Stimulated activated CD4-positive, alpha-beta T cell treated with anti-CD3 and anti-CD28 coated beads, Interleukin-12 subunit alpha, Interleukin-12 subunit beta, amount 100 ng/mL, for 48 hours (primary cell): ENCODE measurements around the gene XYLT1.

ENCODE experiments used
- DNase-seq, 3 donors: peaks; one replicate each; pipeline ENCODE4 v3.0.0-alpha.2; 2020; ENCODE audit warnings: low read depth in 2 of 3, low spot score in 1 of 3

The XYLT1 gene

DNA sequence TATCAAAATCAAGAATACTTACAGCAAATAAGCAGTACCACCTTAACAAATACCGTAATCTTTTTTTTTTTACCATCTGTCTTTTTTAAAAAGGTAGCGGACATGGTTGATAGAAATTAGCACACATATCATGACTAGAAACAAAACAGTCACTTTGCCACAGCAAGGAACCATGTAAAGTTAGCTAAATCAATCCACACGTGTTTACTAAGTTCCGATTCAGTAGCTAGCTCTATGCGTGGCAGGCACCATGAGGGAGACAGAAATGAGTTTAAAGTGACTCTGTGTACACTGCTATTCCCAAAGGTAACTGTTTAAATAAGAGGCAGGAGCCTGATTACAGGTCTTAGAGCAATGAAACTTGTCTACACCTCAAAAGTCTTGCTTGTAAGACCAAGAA is 108.6 kb downstream of the XYLT1 start:
- DNase-seq = no peak

DNA sequence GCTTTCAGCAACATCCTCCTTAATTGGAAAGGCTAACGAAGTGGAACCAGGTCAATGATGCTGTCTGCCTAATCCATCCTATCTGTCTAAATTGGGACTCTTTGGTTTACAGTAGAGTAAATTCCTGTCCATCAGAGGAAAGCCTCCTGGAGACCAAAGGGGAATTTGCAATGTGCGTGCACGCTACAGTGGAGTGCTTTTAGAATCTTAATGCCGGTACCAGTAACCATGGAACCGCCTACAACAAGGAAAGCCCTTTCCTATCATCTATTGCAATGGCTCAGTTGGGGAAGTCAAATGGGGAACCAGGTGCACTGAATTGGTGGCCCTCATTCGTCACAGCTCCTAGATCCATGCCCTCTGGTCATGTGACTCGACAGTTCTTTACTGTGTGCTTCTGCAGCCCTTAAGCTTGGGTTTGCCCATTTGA is 110.1 kb downstream of the XYLT1 start:
- no peak for DNase-seq

DNA sequence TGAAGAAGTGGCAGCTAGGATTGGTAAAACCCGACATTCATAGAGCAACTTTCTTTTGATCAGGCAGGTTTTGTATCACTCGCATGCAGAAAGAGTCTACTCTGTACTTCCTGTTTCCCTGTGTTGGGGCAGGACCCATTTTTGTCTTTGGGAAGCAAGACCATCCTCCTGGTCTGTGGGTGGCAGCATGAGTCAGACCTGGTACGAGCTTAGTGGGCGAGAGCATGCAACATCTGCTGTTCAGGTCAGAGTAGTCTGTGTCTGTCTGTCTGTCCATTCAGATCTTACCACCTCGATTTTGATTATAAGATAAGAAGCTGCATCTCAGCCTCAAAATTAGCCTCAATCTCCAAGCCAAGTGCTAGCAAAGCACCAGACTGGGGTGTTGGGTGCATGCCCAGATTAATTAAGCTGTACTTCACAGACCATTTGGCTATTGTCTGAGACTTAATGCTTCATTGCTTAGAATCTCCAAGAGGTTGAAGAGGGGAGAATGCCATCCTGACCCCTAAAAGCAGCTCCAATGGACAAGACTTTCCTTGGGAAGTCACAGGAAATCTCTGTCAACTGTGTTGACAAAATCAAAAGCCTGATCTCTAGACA is 110.9 kb downstream of the XYLT1 start:
- DNase-seq = peak in 2 of 3 donors; percentile 49

DNA sequence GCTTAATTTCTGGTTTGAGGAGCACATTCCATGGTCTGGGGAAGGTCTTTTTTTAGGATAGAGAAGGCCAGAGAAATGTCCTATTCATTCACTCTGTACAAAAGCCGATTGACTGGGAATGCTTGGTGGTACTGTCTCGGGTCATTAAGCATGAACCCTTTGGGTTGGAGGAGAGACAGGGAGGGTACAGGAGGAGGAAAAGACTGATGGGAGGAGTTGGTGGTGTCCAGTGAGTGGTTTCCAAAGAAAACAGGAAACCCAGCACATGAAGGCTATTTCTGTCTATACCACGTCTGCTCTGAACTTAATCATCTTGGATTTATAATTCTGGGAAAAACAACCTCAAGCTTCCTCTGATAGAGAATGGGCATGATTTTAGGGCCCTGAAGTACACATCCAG is 111.9 kb downstream of the XYLT1 start:
- no peak for DNase-seq

DNA sequence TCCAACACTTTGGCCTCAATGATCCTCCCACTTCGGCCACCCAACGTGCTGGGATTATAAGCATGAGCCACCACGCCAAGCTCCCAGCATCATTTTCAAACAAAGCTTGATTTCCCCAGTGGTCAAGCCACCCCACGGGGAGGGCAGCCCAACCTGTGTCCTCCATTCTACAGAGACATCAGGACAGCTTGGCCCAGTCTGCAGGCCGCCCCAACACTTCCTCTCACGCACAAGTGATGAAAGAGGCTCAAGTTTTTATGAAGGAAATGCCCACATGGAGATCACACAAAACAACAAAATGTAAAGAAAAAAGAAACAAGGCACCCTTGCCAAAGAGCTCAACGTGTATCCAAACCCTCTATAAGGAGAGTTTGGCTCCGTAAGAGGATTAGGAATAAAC is 112.4 kb downstream of the XYLT1 start:
- DNase-seq = no peak

DNA sequence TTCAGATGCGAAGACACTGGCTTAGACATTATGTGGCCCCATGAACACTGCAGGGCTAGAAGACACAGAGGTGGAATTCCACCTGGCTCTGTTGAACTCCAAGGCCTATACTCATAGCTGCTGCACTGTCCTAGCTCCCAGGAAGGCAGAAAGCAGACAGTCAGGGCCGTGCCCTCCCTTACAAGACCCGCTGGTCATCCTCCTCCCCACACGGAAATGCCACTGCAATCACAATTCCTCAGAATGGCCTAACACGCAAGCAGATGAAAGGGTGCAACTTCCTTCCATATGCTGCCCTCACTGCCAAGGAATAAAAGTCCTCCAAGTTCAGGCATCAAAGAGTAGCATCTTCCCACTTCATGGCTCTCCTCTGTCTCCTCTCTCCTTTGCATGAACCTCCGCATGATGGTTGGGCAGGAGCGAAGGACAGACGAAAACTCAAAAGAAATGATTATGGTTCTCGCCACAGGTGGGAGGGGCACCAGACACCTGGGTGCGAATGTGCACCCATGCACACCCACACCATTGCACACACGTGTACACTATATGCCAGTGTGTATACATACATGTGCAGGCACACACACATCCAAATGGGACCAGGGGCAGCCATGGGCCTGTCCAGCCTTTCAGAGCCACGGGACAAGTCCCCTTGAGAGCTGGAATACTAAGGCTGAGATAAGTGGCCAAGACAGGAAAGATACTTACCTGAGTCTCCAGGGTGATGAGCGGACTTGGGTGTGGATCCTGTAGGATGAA is 113.3 kb downstream of the XYLT1 start:
- no peak for DNase-seq

DNA sequence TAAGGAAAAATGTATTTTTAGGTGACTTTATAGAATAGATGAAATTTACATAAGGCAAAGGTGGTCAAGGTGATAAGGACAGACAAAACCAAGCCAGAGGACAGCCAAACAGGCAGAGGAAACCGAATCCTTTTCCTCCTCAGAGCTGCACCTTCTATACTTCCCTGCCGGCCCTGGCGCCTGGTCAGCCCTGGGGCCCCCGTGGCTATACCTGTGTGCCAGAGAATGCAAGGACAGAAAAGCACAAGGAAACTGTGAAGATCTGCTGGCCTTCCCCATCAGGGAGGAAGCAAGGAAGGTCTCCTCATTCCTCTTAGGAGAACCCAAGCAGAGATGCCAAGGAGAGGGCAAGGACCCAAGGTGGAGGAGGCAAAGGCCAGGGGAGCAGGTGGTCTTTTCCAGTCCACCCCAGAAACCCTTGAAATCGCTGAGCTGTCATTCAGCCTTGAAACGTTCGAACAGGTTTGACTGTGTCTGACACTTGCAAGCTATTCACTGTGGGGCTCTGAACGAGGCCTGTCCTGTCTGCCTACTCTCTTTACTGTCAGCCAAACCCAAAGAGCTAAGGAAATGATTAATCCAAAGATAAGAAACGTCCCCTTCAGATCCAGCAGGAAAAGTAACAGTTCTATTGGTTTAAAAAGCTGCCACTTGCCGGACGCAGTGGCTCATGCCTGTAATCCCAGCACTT is 114.4 kb downstream of the XYLT1 start:
- DNase-seq = no peak

DNA sequence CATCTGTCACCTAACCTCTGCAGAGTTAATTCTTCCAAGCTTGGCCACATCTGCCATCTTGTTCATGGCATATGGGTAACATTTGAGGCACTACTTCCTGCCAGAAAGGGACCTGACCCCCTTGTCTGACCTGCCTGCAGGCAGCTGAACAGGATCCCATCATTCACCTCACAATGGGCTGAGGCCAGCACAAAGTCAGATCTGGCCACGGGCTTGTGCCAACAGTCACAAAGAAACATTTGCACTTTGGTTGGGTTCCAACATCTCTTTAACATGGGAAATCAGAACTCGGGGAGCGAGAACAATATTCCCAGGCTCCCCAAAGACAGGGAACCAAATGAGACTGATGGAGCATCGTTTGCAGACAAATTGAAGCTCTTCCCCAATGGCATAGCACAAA is 116.1 kb downstream of the XYLT1 start:
- no peak for DNase-seq

DNA sequence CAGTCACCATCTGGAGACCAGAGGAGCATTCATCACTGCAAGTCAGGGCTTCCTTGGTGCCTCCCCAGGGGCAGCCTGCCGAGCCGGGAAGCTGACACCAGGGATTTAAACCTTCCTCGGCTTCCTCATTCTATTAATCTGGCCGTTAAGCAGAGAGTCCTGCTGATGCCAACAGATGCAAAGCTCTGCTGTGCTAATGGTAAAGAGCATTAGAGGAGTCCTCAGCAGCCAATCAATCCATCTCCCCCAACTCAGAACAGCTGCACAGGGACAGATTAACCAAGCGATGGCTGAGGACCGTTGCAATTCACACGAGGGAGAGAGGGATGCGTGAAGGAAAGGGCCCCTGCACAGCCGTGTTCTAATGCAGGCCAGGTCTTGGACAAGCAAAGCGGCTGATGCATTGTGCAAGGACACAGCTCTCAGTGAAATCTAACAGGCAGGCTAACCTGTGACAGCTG is 116.6 kb downstream of the XYLT1 start:
- DNase-seq = no peak

DNA sequence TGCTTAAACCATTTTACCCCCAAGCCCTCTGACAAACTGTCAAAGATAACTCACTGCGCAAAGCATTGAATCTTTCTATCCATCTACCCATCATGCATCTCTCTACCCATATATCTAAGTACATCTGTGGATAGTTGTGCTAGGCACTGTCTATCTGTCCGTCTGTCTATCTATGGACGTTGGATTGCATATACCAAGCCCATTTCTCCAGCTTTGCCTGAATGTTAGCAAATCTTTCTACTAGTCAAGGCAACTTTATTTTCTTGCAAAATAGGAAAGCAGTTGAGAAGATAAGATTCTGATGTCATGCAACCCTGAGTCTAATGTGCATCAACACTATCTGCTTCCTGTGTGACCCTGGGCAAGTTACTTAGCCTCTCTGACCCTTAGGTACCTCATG is 117.2 kb downstream of the XYLT1 start:
- no peak for DNase-seq

DNA sequence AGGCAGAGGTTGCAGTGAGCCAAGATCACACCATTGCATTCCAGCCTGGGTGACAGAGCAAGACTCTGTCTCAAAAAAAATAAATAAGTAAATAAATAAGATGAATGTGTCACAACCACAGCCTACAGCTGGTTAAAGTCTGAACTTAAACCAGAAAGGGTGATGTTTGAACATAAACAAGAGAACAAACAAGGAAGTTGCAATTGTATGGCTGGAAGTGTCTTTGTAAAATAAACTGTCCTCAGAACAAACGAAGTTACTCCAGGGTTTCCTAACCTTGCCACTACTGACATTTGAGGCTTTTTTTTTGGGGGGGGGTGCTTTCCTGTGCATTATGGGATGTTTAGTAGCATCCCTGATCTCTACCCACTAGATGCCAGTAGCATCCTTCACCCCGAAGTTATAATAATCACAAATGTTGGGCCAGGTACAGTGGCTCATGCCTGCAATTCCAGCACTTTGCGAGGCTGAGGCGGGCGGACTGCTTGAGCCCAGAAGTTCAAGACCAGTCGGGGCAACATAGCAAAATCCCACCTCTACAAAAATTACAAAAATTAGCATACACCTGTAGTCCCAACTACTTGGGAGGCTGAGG is 119.2 kb downstream of the XYLT1 start:
- DNase-seq = no peak

DNA sequence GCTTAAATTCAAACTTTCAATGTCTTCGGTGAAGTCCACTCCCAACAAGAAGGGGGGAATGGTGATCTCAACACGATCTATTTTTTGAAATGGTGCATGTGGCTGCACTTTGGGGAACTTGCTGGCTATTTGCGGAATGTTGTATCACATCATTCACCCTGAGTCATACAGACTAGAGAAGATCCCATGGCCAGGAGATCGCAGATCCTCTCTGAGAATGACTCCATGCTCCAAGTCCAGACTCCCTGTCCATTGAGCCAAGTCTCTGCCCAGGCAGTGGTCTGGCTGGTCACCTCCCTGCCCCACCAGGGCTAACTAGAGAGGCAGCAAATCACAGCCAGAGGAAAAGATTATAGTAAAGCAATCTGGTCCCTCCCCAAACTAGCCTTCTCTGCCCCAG is 120.6 kb downstream of the XYLT1 start:
- DNase-seq = no peak

DNA sequence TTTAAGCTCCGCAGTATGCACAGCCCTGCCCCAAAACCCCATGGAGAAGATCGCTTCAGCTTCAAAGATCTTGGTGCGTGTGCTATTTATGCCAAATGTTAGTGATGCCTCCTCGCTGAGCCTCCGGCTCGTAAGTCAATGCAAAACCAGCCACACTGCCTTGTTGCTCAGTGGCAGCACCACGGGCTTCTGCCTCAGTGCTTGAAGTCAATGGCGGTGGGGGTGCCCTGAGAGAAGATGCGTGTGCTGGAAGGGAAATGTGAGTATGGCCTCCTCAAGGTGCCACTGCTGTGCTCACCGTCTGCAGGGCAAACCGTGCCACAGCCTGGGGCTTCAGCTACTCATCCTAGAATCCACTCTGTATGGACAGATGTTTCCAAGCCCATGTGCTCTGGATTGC is 121.9 kb downstream of the XYLT1 start:
- no peak for DNase-seq

DNA sequence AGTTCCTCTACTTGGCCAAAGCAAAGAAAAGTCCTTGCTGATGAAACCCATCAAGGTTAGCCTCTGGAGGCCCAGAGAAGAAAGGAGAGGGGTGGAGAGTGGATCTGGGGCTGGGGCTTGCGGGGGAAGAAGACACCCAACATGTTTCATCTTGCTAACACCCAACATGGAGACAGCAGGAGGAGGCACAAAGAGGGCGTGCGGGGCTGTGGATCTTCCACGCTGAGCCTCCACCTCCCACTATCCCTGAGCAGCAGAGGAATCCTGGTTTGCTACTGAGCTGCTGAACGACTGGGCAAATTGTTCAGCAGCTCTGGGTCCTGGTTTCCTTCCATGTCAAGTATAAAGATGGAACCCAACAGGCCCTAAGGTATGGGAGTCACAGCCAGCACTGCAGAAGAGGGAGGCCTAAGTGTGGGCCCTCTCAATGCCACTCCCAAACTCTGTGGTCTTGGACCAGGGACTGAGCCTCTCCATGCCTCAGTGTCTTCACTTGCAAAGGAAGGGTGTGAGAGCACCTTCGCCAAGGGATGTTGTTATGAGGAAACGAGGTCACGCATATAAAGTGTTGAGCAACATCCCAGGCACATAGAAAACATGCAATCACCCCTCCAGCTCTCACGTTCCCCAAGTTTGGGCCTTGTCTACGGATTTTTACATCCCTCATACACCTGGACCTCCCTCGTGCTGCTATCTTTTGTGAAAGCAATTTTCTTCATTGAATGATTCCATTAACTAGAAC is 122.5 kb downstream of the XYLT1 start:
- no peak for DNase-seq

DNA sequence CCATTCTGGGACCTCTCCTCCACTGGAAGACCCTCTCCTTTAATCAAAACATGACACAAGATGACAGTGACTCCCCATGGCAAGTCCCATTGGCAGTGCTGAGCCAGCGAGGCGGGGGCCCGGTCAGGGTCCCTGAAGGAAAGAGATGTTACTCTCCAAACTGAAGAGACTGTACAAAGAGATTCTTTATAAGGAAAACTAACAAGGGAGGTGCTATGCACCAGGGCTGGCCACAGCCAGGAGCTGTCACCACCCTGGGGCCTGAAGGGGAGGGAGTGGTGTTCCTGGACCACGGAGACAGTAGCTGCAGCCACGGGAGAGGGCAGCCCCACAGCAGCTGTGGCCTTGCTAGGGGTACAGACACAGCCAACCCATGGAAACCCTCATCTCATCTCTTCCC is 123.1 kb downstream of the XYLT1 start:
- no peak for DNase-seq

DNA sequence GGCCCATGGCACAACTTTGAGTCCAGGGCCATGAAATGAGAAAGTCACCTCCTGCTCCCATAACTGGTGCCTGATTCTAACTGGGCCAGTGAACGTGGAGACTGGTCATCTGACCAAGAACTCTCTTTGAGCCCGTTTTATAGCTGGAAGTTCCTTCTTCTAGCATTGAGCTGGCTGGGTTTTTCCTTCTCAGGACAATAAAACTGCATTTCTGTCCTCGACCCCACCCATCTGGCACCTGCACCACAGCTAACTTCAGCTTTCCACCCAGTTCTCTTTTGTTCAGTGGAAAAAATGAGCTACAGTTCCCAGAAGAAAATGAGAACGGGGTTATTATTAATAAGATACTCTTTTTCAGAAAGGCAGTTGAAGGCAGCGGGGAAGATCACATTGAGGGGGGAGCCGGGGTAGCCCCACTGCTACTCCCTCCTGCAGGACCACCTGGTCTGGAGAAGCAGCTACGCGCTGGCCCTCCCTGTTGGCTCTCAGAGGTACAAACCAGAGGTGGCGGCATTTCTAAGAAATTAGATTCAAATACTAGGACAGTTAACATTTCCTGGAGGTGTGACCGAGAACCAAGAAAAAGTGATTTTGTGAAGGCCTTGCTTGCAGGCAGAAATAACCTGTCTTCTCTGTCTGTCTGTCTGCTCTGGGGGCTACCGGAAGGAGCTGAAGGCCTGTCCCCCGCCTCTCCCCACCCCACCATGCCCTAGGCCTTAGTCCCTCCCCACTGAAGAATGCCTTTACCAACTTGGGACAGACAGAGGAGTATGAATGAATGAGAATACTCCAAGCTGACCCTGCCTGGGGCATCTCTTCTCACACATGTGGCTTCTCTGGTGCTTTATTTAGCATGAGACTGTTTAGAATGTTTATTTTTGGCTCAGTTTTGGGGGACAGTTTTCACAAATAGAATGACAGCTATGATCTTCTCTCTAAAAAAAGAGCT is 123.9 kb downstream of the XYLT1 start:
- DNase-seq = no peak

DNA sequence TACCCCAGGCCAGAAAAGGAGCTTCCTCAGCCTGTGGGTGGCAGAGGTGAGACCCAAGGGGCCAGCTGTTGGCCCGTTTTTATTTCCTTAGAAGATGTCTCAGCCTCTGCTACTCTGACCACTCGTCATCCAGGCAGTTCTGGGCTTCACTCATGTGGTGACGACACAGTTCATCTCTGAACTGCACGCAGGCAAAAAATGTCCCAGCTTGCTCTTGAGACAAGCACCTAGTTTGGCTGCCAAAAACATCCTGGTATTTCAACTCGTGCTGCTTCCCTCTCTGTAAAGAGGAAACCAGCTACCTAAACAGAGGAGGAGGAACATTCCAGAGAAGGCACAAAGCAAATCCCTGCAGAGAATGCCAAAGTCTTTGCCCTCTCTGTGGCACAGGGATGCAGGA is 125.7 kb downstream of the XYLT1 start:
- no peak for DNase-seq

DNA sequence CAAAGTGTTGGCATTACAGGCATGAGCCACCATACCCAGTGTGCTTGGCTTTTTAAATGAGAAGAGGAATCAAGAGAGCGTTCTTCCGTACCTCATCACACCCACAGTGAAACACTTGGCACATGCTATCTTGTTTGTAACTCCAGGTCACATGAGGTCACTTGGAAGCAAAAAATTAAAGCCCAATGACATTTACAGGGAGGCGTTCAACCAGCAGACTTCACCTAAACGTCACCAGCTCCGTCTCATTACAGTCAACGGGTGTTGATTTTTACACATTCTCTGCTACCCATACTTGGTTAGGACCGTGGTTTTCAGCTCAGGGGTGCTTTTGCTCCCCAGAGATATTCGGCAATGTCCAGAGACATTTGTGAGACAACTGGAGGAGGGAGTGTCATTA is 127.0 kb downstream of the XYLT1 start:
- no peak for DNase-seq

DNA sequence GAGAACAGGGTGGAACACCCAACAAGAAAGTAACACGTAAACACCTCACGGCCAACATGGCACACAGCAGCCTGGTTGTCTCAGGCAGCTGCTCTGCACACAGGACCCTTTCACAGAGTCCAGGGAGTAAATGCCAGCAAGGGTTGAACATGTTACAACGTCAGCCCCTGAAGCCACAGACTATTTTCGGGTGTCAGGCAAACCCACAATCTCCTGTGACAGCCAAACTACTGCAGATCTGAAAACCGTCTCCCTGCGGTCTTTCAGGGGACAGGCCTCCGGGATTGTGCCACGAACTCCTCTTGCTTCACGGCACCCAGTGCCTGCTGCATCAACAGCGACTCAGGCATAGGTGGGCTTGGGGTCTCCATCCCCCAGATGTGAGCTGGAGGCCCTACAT is 127.7 kb downstream of the XYLT1 start:
- peak in 1 of 3 donors; percentile 22 for DNase-seq

DNA sequence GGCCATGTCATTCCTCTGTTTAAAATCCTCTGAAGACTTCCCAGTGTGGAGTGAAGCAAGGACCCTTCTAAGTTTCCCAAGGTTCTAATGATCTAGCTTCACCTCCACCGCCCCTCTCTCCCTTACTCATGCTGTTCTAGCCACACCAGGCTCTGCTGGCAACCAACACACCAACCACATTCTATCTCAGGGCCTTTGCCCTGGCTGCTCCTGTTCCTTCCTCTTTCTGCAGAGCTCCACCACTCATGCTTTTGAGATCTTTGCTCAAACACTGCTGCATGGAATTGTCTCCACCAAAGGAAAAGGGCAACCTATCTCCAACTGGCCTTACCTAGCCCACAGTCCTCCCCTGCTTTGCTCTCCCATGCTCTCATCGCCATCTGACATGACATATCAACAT is 128.7 kb downstream of the XYLT1 start:
- DNase-seq = no peak
